ENCODE measurements around the gene SIDT1. TPM values are rescaled to one million over a fixed set of nuclear protein-coding genes. Genes with fewer than 3 reads are reported as not detected.

SIDT1 gene
- 0.21 to 0.23 TPM (median 0.22 TPM) in 3 replicates for total RNA-seq (2021)
- Bru-seq, nascent RNA: percentile 3 among the genes with signal in this experiment
- long read RNA-seq, experiment 1: 0 reads
- long read RNA-seq, experiment 2: 0 reads
- long read RNA-seq, experiment 3: 0 reads

GRCh38 chr3:113531826-113532697, at the start of gene SIDT1:
Gene SIDT1 (plus strand): TSS chr3:113532555. CDS start chr3:113533022, 467 bp downstream.
- CTCF ChIA-PET: no interaction called here
- Mint-ChIP-seq H3K27me3 (ENCODE audit: low read depth) (peaks cover 88% of the 10 kb centered on the region), H3K9me3 (no peaks in the 10 kb centered on the region), H3K4me1 (peaks cover 13% of the 10 kb centered on the region), H3K27ac (no peak within 1 kb of the TSS), H3K36me3 (no peaks in the 10 kb centered on the region), H3K4me3 (peak within 1 kb of the TSS; percentile 88)
- ATAC-seq (peak; percentile 42), DNase-seq (ENCODE audit: low spot score) (peak; percentile 26)
- TF ChIP-seq HMGA2 (CRISPR knock-in tag; IDR thresholded peaks at IDR 0.05): no peak
- POLR2A ChIA-PET: no interaction called here

DNA sequence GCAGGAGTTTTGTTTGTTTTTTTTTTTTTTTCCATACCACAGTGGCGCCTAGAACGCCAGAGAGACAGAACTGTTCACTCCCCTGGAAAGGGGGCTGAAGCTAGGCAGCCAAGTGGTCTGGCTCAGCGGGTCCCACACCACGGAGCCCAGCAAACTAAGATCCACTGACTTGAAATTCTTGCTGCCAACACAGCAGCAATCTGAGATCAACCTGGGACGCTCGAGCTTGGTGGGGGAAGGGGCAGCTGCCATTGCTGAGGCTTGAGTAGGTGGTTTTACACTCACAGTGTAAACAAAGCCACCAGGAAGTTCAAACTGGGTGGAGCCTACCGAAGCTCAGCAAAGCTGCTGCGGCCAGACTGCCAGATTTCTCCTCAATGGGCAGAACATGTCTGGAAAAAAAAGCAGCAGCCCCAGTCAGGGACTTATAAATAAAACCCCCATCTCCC, 47.2 kb upstream of the SIDT1 start:
- ChIA-PET CTCF (no interaction called here), POLR2A (interaction anchor here (0.5 kb wide), 1 partner anchor 12 kb away, joined by 3 read pairs; no protein-coding TSS in a partner anchor)
- Mint-ChIP-seq H3K27ac (no peak overlapping the region), H3K9me3 (peaks cover 42% of the 10 kb centered on the region), H3K36me3 (peaks cover 45% of the 10 kb centered on the region), H3K4me1 (no peaks in the 10 kb centered on the region), H3K27me3 (ENCODE audit: low read depth) (no peaks in the 10 kb centered on the region; the same call in 1 of the 2 replicates), H3K4me3 (no peak overlapping the region)
- no peak for ATAC-seq
- peak; percentile 16 for DNase-seq (ENCODE audit: low spot score)
- no peak for TF ChIP-seq JAZF1 (CRISPR knock-in tag; IDR thresholded peaks at IDR 0.05)
- no peak for TF ChIP-seq ATF3 (CRISPR knock-in tag; conservative IDR thresholded peaks at IDR 0.05)
- TF ChIP-seq ETV6 (CRISPR knock-in tag; IDR thresholded peaks at IDR 0.05): no peak
- TF ChIP-seq, protein P1, sequence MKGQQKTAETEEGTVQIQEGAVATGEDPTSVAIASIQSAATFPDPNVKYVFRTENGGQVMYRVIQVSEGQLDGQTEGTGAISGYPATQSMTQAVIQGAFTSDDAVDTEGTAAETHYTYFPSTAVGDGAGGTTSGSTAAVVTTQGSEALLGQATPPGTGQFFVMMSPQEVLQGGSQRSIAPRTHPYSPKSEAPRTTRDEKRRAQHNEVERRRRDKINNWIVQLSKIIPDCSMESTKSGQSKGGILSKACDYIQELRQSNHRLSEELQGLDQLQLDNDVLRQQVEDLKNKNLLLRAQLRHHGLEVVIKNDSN (CRISPR knock-in tag; IDR thresholded peaks at IDR 0.05): no peak
- TF ChIP-seq KAT7 (CRISPR knock-in tag; IDR thresholded peaks at IDR 0.05; ENCODE audit: borderline replicate concordance): no peak
- TF ChIP-seq, protein P2, sequence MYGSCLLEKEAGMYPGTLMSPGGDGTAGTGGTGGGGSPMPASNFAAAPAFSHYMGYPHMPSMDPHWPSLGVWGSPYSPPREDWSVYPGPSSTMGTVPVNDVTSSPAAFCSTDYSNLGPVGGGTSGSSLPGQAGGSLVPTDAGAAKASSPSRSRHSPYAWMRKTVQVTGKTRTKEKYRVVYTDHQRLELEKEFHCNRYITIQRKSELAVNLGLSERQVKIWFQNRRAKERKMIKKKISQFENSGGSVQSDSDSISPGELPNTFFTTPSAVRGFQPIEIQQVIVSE (CRISPR knock-in tag; IDR thresholded peaks at IDR 0.05; ENCODE audit: borderline replicate concordance): no peak
- TF ChIP-seq ZNF425 (CRISPR knock-in tag; conservative IDR thresholded peaks at IDR 0.05): no peak
- TF ChIP-seq SMAD4 (CRISPR knock-in tag; IDR thresholded peaks at IDR 0.05): no peak
- TF ChIP-seq TP53 (CRISPR knock-in tag; IDR thresholded peaks at IDR 0.05): no peak
- no peak for TF ChIP-seq MXD4 (CRISPR knock-in tag; IDR thresholded peaks at IDR 0.05; ENCODE audit: borderline replicate concordance)
- no peak for TF ChIP-seq CREB1 (CRISPR knock-in tag; IDR thresholded peaks at IDR 0.05)
- TF ChIP-seq, protein P3, sequence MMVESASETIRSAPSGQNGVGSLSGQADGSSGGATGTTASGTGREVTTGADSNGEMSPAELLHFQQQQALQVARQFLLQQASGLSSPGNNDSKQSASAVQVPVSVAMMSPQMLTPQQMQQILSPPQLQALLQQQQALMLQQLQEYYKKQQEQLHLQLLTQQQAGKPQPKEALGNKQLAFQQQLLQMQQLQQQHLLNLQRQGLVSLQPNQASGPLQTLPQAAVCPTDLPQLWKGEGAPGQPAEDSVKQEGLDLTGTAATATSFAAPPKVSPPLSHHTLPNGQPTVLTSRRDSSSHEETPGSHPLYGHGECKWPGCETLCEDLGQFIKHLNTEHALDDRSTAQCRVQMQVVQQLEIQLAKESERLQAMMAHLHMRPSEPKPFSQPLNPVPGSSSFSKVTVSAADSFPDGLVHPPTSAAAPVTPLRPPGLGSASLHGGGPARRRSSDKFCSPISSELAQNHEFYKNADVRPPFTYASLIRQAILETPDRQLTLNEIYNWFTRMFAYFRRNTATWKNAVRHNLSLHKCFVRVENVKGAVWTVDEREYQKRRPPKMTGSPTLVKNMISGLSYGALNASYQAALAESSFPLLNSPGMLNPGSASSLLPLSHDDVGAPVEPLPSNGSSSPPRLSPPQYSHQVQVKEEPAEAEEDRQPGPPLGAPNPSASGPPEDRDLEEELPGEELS (CRISPR knock-in tag; IDR thresholded peaks at IDR 0.05): no peak
- TF ChIP-seq ZNF232 (CRISPR knock-in tag; IDR thresholded peaks at IDR 0.05): no peak
- TF ChIP-seq, protein P4, sequence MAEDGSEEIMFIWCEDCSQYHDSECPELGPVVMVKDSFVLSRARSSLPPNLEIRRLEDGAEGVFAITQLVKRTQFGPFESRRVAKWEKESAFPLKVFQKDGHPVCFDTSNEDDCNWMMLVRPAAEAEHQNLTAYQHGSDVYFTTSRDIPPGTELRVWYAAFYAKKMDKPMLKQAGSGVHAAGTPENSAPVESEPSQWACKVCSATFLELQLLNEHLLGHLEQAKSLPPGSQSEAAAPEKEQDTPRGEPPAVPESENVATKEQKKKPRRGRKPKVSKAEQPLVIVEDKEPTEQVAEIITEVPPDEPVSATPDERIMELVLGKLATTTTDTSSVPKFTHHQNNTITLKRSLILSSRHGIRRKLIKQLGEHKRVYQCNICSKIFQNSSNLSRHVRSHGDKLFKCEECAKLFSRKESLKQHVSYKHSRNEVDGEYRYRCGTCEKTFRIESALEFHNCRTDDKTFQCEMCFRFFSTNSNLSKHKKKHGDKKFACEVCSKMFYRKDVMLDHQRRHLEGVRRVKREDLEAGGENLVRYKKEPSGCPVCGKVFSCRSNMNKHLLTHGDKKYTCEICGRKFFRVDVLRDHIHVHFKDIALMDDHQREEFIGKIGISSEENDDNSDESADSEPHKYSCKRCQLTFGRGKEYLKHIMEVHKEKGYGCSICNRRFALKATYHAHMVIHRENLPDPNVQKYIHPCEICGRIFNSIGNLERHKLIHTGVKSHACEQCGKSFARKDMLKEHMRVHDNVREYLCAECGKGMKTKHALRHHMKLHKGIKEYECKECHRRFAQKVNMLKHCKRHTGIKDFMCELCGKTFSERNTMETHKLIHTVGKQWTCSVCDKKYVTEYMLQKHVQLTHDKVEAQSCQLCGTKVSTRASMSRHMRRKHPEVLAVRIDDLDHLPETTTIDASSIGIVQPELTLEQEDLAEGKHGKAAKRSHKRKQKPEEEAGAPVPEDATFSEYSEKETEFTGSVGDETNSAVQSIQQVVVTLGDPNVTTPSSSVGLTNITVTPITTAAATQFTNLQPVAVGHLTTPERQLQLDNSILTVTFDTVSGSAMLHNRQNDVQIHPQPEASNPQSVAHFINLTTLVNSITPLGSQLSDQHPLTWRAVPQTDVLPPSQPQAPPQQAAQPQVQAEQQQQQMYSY (CRISPR knock-in tag; IDR thresholded peaks at IDR 0.05): no peak
